ENCODE measurements around the gene ACBD6.
A peak's percentile ranks its signal among the peaks of the same experiment; 100 is the strongest.

The ACBD6 gene

GRCh38 chr1:180366371-180367068 lies 135.9 kb downstream of the ACBD6 start:
- no peak for DNase-seq

DNA sequence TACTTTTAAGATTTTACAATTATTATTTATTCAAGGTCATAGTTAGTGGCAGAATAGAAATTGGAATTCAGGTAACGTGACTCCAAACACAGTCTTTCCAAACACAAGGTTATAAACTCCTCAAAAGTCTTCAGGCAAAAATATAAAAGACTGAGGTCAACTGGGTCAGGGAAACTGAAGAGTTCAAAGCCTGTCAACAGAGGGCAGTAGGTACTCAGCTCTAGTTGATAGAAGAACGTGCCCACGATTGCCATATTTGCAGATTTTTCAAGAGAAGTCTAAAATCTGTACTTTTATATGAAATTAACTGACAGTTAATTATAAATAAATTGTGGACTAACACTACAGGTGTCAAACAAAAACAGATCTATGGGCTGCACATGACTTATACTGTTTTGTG lies 137.3 kb downstream of the ACBD6 start:
- DNase-seq = no peak

DNA sequence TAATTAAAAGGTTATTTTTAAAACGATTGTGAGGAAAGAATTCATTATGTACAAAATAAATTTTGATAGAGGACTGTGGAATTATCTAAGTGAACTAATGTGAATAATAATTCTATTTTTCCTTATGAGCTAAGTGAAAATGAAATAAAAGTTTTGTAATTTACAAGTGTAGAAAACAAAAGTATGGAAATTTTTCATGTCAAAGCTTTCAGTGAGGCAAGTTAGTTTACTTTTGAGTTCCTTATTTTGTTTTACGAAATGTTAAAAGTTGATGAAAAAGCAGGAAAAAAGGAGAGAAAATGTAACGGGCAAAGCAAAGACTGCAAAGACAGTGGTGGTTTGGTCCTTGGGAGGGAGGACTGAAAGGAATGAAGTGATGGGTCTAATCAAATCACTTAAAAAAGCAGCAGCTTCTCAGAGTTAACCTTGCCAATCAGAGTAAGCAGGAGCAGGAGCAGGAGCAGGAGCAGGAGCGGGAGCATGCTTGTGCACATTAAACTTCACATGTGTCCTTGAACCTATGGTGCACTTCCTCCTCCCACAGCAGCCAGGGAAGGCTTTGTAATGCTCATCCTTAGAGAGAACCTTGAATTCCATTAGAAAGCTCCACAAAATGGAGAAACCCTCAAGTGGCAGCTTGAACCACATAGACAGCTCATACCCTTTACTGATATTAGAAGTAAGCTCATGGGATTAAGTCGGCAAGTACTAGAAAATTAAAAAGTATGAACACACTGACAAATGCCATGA lies 139.0 kb downstream of the ACBD6 start:
- no peak for DNase-seq

GRCh38 chr1:180360333-180361075 lies 141.9 kb downstream of the ACBD6 start:
- no peak for DNase-seq

- DNase-seq = peak; percentile 96
Observed at GRCh38 chr1:180358649-180359048, 143.7 kb downstream of the ACBD6 start.

- DNase-seq = peak; percentile 95
Observed at GRCh38 chr1:180353945-180354344, 148.4 kb downstream of the ACBD6 start.

DNA sequence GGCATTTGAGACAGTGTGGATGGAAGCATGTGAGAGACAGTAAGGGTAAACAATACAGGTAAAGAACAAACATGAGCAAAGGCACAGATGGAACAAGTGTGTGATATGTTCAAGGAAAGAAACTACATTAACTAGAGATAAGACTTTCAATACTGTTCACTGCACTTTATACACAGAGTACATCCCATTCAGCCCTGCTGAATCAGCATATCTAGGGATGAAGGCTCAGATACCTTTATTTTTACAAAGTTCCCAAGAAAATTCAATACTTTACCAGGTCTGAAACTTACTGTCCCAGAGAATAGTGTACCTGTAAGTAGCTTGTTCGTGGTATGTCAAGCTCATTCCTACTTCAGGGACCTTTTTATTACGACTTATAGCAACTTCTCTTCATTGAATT lies 149.8 kb downstream of the ACBD6 start:
- DNase-seq = no peak

- DNase-seq = no peak
Observed at GRCh38 chr1:180352021-180352420, 150.4 kb downstream of the ACBD6 start.

- no peak for DNase-seq
Observed at GRCh38 chr1:180345148-180345547, 157.2 kb downstream of the ACBD6 start.

DNA sequence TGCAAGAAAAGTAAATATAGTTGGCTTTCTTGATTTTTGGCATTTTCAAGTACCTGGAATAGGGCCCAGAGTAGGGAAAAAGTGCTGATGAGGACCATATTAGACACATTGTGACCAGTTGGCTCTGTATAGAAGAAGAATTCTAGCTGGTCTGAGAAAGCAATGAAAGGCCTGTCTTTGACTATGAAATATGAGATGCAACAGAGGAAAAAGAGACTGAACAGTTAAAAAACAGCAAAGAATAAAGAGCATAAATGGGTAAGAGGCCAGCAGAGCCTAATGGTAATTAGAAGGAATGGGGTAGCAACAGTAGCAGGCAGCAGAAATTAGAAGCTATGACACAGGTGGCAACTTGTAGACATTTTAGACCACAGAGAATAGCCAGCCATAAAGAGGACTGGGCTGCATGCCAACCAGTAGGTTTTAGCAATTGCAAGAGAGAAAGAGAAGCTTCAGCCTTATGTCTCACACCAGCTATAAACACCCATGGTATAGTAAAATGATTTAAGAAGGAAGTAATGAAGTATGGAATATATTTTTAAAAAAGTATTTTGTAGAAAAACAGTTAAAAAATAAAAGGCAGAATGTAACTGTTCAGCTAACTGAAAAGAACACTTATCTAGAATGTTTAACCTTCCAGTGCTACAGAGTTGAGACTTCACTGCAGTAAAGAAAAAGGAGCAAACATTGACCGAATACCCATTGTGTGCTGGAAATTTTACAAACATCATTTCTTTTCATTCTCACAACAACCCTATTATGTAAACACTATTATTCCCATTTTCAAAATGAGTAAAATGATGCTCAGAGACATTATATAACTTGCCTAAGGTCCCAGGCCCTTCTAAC lies 158.2 kb downstream of the ACBD6 start:
- peak; percentile 88 for DNase-seq

GRCh38 chr1:180327089-180327488 lies 175.3 kb downstream of the ACBD6 start:
- DNase-seq = no peak

DNA sequence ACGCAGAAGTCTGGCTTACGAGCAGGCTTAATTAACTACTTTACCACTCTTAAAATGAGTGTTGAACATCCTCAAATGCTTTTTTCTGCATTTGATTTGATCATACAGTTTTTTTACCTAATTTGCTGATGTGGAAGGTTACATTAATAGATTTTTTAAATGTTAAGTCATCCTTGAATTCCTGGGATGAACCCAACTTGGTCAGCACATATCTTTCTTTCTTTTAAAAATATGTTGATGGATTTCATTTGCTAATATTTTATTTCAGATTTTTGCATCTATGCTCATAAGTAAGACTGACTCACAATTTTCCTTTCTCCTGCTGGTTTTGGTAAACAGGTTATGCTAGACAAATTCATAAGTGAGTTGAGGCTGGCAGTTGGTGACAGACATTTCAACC lies 189.5 kb downstream of the ACBD6 start:
- no peak for DNase-seq

DNA sequence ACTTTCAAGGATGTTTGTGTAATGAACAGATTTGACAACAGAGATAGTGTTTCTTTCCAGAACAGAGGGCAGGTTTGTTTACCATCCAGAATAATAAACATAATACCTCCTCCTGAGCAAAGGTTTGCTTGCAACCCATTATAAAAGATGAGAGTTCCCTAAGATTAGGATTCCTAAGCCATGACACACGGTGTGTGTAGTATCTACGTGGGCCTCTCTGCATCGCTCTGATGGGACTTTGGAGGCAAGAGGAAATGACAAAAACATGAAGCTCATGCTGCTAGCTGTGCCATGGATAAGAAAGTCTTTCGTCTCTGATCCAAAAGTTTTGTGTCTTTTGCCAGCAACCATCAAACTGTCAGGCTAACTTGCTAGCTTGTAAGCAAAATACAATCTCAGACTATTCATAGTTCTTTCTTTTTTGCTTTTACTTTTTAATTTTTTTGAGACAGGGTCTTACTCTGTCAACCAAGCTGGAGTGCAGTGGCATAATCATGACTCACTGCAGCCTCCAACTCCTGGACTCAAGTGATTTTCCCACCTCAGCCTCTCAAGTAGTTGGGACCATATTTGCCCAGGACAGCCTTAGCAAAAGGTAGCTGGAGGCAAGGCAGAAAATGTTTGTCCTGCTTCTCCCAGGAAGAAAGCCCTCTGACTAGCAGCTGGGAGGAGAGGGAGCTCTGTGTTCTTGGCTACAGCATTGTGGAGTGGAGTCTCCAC lies 191.2 kb downstream of the ACBD6 start:
- DNase-seq = no peak

DNA sequence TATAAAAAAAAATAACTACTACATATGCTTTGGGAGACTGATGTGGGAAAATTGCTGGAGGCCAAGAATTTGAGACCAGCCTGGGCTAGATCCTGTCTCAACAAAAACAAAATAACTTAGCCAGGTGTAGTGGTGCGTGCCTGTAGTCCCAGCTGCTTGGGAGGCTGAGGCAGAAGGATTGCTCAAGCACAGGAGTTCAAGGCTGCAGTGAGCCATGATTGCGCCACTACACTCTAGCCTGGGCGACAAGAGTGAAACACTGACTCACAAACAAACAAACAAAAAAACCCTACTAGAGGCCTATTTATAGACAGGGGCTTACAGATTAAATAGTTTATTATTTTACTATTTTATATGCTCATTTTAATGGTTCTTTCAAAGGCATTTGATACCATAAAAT lies 192.3 kb downstream of the ACBD6 start:
- no peak for DNase-seq

DNA sequence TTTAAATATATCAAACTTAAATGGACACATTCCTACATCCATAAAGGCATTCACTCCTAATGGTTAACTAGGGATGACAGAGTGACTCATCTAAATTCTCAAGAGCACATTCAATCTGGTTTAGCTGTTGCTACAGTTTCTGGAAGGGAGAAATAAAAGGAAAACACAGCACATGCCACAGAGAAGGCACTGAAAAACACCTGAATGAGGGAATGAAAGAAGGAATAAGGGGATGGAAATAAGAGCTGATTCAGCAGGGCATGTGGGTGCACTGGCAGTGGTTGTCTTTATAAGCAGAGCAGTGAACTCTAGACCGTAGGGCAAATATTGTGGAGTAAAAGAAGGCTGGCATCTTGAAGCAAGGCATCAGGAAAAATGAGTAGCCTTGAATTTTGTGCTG lies 193.0 kb downstream of the ACBD6 start:
- no peak for DNase-seq

DNA sequence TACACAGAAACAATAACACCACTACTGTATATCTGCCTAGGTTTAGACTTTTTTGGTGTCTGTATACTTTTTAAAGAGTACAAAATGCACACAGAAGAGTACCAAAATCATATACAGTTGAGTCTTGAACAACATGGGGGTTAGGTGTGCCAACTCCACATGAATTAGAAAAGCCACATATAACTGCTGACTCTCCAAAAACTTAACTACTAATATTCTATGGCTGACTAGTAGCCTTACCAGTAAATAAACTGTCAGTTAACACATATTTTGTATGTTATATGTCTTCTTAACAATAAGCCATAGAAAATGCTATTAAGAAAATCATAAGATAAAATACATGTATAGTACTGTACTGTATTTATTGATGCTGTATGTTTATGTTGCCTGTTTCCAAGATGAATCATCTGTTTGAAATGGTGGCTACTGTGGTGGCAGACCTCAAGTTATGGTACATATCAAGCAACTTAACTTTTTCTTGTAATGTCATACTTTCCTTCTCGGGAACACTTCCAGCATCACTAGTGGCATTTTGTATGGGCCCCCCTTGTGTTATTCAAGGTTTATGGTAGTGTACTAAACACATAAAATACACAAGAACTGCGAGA lies 201.1 kb downstream of the ACBD6 start:
- no peak for DNase-seq

DNA sequence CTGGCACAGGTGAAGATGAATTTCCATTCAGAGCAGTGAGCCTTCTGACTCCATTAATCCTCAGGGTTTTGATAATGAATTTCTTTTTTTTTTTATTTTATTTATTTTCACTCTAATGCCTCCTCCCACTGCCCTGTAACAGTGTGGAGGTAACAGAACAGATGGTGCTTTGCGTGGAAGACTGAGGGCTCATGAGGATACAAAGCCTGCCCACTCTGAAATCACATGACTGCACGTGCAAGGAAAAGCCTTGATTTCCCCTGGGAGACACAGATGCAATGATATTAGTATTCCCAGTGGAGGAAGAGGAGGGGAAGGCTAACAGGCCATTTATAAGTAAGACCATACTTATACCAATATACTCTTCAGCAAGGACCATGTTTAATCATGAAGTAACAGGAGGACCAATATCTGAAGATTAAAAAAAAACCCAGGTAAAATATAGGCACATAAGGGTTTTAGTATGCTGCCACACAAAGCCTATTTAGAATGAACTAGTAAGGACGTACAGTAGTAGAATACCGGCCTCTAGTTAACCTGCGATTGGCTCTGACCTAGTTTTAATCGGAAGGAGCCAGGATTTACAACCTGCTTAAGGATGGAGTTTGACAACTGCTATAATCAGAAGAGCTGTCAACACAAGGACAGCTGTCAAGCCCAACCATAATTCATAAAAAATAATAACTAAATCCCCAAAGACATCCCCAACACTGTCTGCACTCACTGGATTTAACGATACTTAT lies 202.7 kb downstream of the ACBD6 start:
- peak; percentile 90 for DNase-seq

- no peak for DNase-seq
Observed at GRCh38 chr1:180295999-180296398, 206.4 kb downstream of the ACBD6 start.

DNA sequence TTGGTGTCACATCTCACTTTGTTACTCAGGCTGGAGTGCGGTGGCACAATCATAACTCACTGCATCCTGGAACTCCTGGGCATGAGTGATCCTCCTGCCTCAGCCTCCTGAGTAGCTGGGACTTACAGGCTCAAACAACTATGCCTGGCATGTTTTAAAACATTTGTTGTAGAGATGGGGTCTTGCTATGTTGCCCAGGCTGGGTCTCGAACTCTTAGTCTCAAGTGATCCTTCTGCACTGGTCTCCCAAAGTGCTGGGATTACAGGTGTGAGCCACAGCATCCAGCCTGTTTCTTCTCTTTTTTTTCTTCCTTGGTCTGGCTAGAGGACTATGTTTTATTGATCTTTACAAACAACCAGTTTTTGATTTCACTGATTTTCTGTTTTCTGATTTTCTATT lies 207.7 kb downstream of the ACBD6 start:
- DNase-seq = no peak

DNA sequence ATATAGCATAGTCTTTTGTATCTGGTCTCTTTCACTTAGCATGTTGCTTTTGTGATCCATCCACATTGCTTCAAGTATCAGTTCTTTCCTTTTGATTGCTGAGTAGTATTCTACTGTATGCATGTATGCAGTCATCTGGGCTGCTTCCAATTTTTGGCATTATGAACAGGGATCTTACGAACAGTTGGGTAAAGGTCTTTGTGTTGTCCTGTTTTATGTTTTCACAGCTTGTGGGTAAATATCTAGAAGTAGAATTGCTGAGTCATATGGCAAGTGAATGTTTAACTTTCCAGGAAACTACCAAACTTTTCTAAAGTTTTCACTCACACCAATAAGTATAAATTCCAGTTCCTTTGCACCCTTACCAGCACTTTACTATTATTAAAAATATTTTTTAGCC lies 211.4 kb downstream of the ACBD6 start:
- no peak for DNase-seq
